SK-N-SH (cell line): ENCODE data around the gene SDCCAG8. TPM values are rescaled to one million over a fixed set of nuclear protein-coding genes. Genes with fewer than 3 reads are reported as not detected.

Source experiments
- CTCF ChIA-PET: fragments of 300-600, 350-600 bp; formaldehyde crosslinking; extraction: SDS; loops from one replicate; lab custom pipeline; 2021; lab: Yijun Ruan, JAX
- POLR2A ChIA-PET: fragments of 350-600 bp; sonication (Branson Sonifier 250); formaldehyde crosslinking; extraction: SDS; loops from one replicate; lab custom pipeline; 2020; ENCODE audit warnings: antibody characterized with exemption, inconsistent platforms; lab: Yijun Ruan, JAX
- DNase-seq: peaks from one replicate; pipeline ENCODE4 v3.0.0; 2012
- H2AFZ ChIP-seq: fragments of 200-600 bp; sonication (generic); 2 replicates; pipeline ENCODE4 v1.8.1; 2016; ENCODE audit warnings: antibody characterized with exemption, mild to moderate bottlenecking, low read depth
- H3F3A ChIP-seq: fragments of 200-600 bp; sonication (generic); replicated peaks from 2 replicates; pipeline ENCODE3; 2016; ENCODE audit warnings: antibody characterized with exemption, mild to moderate bottlenecking; ENCODE audit not compliant: insufficient read depth
- H3K27ac ChIP-seq, 2 experiments: fragments of 200-500 bp in 1 of 2; fragments of 200-600 bp in 1 of 2; sonication (Bioruptor generic) in 1 of 2; sonication (generic), shearing (Covaris generic) in 1 of 2; 2 replicates each; pipeline versions ENCODE4 v1.5.1 to v1.6.1; 2014 to 2016; ENCODE audit warnings: low read depth in 2 of 2, inconsistent platforms in 1 of 2, low read length in 1 of 2, mild to moderate bottlenecking in 1 of 2, mixed read lengths in 1 of 2
- H3K27me3 ChIP-seq: fragments of 200-600 bp; sonication (generic), shearing (Covaris generic); 2 replicates; pipeline ENCODE4 v1.6.1; 2016; ENCODE audit warnings: mixed run types; ENCODE audit not compliant: insufficient read depth
- H3K36me3 ChIP-seq, 2 experiments: fragments of 200-500 bp in 1 of 2; fragments of 200-600 bp in 1 of 2; sonication (Bioruptor generic) in 1 of 2; sonication (generic) in 1 of 2; replicated peaks in 1 of 2; 2 replicates each; pipeline versions ENCODE3 to v1.5.1; 2014 to 2016; ENCODE audit warnings: low read length in 1 of 2, mild to moderate bottlenecking in 1 of 2; ENCODE audit not compliant: insufficient read depth in 2 of 2, control insufficient read depth in 1 of 2
- H3K4me1 ChIP-seq, 2 experiments: fragments of 200-500 bp in 1 of 2; fragments of 200-600 bp in 1 of 2; sonication (Bioruptor generic) in 1 of 2; sonication (generic), shearing (Covaris generic) in 1 of 2; 2 replicates each; pipeline versions ENCODE4 v1.5.1 to v1.6.1; 2014 to 2016; ENCODE audit warnings: low read depth in 1 of 2, low read length in 1 of 2, mixed run types in 1 of 2; ENCODE audit not compliant: insufficient read depth in 2 of 2, control insufficient read depth in 1 of 2
- H3K4me2 ChIP-seq: fragments of 200-600 bp; sonication (generic), shearing (Covaris generic); 2 replicates; pipeline ENCODE4 v1.6.1; 2017; ENCODE audit warnings: mixed run types
- H3K4me3 ChIP-seq, 2 experiments: fragments of 200-500 bp in 1 of 2; fragments of 200-600 bp in 1 of 2; sonication (Bioruptor generic) in 1 of 2; sonication (generic), shearing (Covaris generic) in 1 of 2; 2 replicates each; pipeline versions ENCODE4 v1.5.1 to v1.8.1; 2014 to 2016; ENCODE audit warnings: low read depth in 2 of 2, inconsistent platforms in 1 of 2, low read length in 1 of 2, mild to moderate bottlenecking in 1 of 2, mixed read lengths in 1 of 2, moderate library complexity in 1 of 2
- H3K79me2 ChIP-seq: fragments of 200-600 bp; sonication (generic); 2 replicates; pipeline ENCODE4 v1.8.1; 2017; ENCODE audit warnings: mild to moderate bottlenecking; ENCODE audit not compliant: insufficient read depth
- H3K9ac ChIP-seq: fragments of 200-600 bp; sonication (generic); 2 replicates; pipeline ENCODE4 v1.6.1; 2017; ENCODE audit warnings: mixed run types
- H3K9me2 ChIP-seq: fragments of 200-600 bp; sonication (generic); 2 replicates; pipeline ENCODE4 v1.6.1; 2017; ENCODE audit warnings: mixed run types
- H3K9me3 ChIP-seq: fragments of 200-600 bp; sonication (generic); 2 replicates; pipeline ENCODE4 v1.6.1; 2017; ENCODE audit warnings: mixed run types, mild to moderate bottlenecking, moderate library complexity
- H4K20me1 ChIP-seq: fragments of 200-600 bp; sonication (generic); 2 replicates; pipeline ENCODE4 v1.6.1; 2017; ENCODE audit warnings: mild to moderate bottlenecking, mixed run types; ENCODE audit not compliant: insufficient read depth
- CHD2 ChIP-seq: fragments of 150-350 bp; IDR thresholded peaks from 2 replicates; pipeline ENCODE4 v1.6.1; 2018; ENCODE audit warnings: low read length; ENCODE audit not compliant: partially characterized antibody
- ELF1 ChIP-seq: IDR thresholded peaks from 2 replicates; pipeline ENCODE4 v1.4.0; 2012
- EP300 ChIP-seq, 2 experiments: IDR thresholded peaks; 2 replicates each; pipeline versions ENCODE4 v1.4.0 to v1.6.1; 2012; ENCODE audit warnings: borderline replicate concordance in 1 of 2, low read depth in 1 of 2, low read length in 1 of 2
- FOSL2 ChIP-seq: IDR thresholded peaks from 2 replicates; pipeline ENCODE4 v1.4.0; 2012; ENCODE audit warnings: low read depth, mild to moderate bottlenecking, moderate library complexity, borderline replicate concordance
- FOXJ3 ChIP-seq: sonication (generic); formaldehyde crosslinking; IDR thresholded peaks from 2 replicates; pipeline ENCODE4 v1.5.1; 2020; ENCODE audit warnings: mild to moderate bottlenecking, missing genetic modification reagents
- FOXM1 ChIP-seq: IDR thresholded peaks from 2 replicates; pipeline ENCODE4 v1.4.0; 2012; ENCODE audit warnings: low read depth, mild to moderate bottlenecking
- GABPA ChIP-seq: IDR thresholded peaks from 2 replicates; pipeline ENCODE4 v1.4.0; 2012; ENCODE audit warnings: low read depth, mild to moderate bottlenecking
- GATA2 ChIP-seq: sonication (generic); formaldehyde crosslinking; IDR thresholded peaks from 2 replicates; pipeline ENCODE4 v1.5.0; 2020; ENCODE audit warnings: mild to moderate bottlenecking, missing genetic modification reagents
- MEF2A ChIP-seq: IDR thresholded peaks from 2 replicates; pipeline ENCODE4 v1.4.0; 2012; ENCODE audit warnings: low read depth, borderline replicate concordance
- MXI1 ChIP-seq: IDR thresholded peaks from 2 replicates; pipeline ENCODE4 v1.6.1; 2012; ENCODE audit warnings: mild to moderate bottlenecking, low read depth, low read length, improper control_type of control experiment
- NRF1 ChIP-seq: IDR thresholded peaks from 2 replicates; pipeline ENCODE4 v1.6.1; 2012; ENCODE audit warnings: low read depth, mild to moderate bottlenecking, low read length
- REST ChIP-seq: IDR thresholded peaks from 2 replicates; pipeline ENCODE4 v1.6.1; 2012; ENCODE audit warnings: mild to moderate bottlenecking, low read depth, low read length, moderate library complexity
- RXRA ChIP-seq: IDR thresholded peaks from 2 replicates; pipeline ENCODE4 v1.4.0; 2012; ENCODE audit warnings: low read depth, mild to moderate bottlenecking, borderline replicate concordance
- SIN3A ChIP-seq: IDR thresholded peaks from 2 replicates; pipeline ENCODE4 v1.6.1; 2012; ENCODE audit warnings: low read depth, mild to moderate bottlenecking, low read length, moderate library complexity, borderline replicate concordance
- SMC3 ChIP-seq: IDR thresholded peaks from 2 replicates; pipeline ENCODE4 v1.6.1; 2012; ENCODE audit warnings: low read depth, low read length, improper control_type of control experiment
- TAF1 ChIP-seq: IDR thresholded peaks from 2 replicates; pipeline ENCODE4 v1.6.1; 2012; ENCODE audit warnings: low read depth, mild to moderate bottlenecking, low read length, moderate library complexity, borderline replicate concordance
- TCF12 ChIP-seq: IDR thresholded peaks from 2 replicates; pipeline ENCODE4 v1.4.0; 2012
- ZBTB33 ChIP-seq: IDR thresholded peaks from 2 replicates; pipeline ENCODE4 v1.4.0; 2012; ENCODE audit warnings: low read depth, borderline replicate concordance
- WGBS: methylation state at CpG from one replicate; pipeline ENCODE4 v1.1.6; 2017; ENCODE audit warnings: low lambda C conversion rate; 5-methylcytosine and 5-hydroxymethylcytosine counted together
- polyA plus RNA-seq, 3 experiments: library from polyadenylated mRNA; depleted of rRNA; stranded (reverse); fragments of >200 nt; gene quantifications; 2 replicates each; pipeline ENCODE4 v1.2.3, GENCODE V29; 2012

Gene SDCCAG8
- polyA plus RNA-seq, 1 of the 3 experiments (the other 2 are of a cell fraction): 22.7 TPM

GRCh38 chr1:243364866-243365265, 109.0 kb downstream of the SDCCAG8 start:
- Histone ChIP-seq H3K9me3 (no peaks in the 10 kb centered on the region), H3K27ac (no peak overlapping the region), H3K4me2 (no peak overlapping the region), H3K4me3 (no peak overlapping the region), H3K9me2 (no peaks in the 10 kb centered on the region), H3K9ac (no peak overlapping the region), H3K27me3 (no peaks in the 10 kb centered on the region), H2AFZ (no peak overlapping the region), H3K36me3 (peaks cover 9 to 24% of the 10 kb centered on the region in 2 experiments), H3F3A (no peaks in the 10 kb centered on the region), H3K79me2 (no peaks in the 10 kb centered on the region), H4K20me1 (no peaks in the 10 kb centered on the region), H3K4me1 (no peaks in the 10 kb centered on the region; a peak in 1 of 4 replicates)
- DNase-seq: no peak
- CTCF ChIA-PET: interaction anchor here (0.9 to 1.4 kb wide), 3 partner anchors 20 to 44 kb away, joined by 3 read pairs; no protein-coding TSS in a partner anchor
- POLR2A ChIA-PET: no interaction called here
- TF ChIP-seq GABPA (no peak), ELF1 (no peak), CHD2 (no peak), MXI1 (no peak), RXRA (no peak), TCF12 (no peak), ZBTB33 (no peak), FOXM1 (no peak), TAF1 (no peak), REST (no peak), FOXJ3 (no peak), MEF2A (no peak), SMC3 (no peak), GATA2 (CRISPR knock-in tag) (no peak), FOSL2 (no peak), NRF1 (no peak), SIN3A (no peak), EP300 (IDR thresholded peaks at IDR 0.05; ENCODE audit: borderline replicate concordance in 1 of 2, low read depth in 1 of 2, low read length in 1 of 2) (no peak)
- 91% methylated on average over 8 of the region's 8 CpGs for WGBS
